Measurements from ENCODE around the gene POLA1. TPM values are rescaled to one million over a fixed set of nuclear protein-coding genes. Genes with fewer than 3 reads are reported as not detected.

POLA1 gene
- total and polyA plus RNA-seq, 2 of the 4 experiments (the other 2 are of a cell fraction) = 4.0 to 15.1 TPM

GRCh38 chrX:24668111-24668510 lies 25.6 kb upstream of the POLA1 start:
- Histone ChIP-seq H2BK15ac (ENCODE audit: low read depth, low read length) (no peak overlapping the region), H3K23ac (ENCODE audit: low read depth, low read length) (no peak overlapping the region), H3K9ac (ENCODE audit: low read depth, low read length) (no peak overlapping the region), H3K79me1 (ENCODE audit: low read depth in 1 of 2, low read length in 2 of 2) (no peaks in the 10 kb centered on the region), H3K36me3 (ENCODE audit: control insufficient read depth, insufficient read depth, low read length) (no peaks in the 10 kb centered on the region), H2AK5ac (ENCODE audit: low read depth, low read length) (no peak overlapping the region), H3K27me3 (ENCODE audit: control insufficient read depth, insufficient read depth, low read length) (peaks cover 3% of the 10 kb centered on the region; the same call in 1 of the 2 replicates), H4K5ac (ENCODE audit: low read depth, low read length) (no peak overlapping the region), H2AFZ (replicated peaks; ENCODE audit: low read length, poor library complexity) (no peak overlapping the region), H2AK9ac (replicated peaks; ENCODE audit: low read depth, low read length, poor library complexity) (no peak overlapping the region), H4K8ac (ENCODE audit: low read depth in 2 of 2, low read length in 2 of 2) (no peak overlapping the region), H3K4ac (ENCODE audit: low read depth, low read length) (no peak overlapping the region), H3K18ac (ENCODE audit: low read depth, low read length) (no peak overlapping the region), H3K4me3 (ENCODE audit: insufficient read depth, low read depth, low read length) (no peak overlapping the region), H3K27ac (ENCODE audit: insufficient read depth, low read length) (no peak overlapping the region), H3K4me2 (ENCODE audit: low read depth, low read length) (no peak overlapping the region), H4K91ac (ENCODE audit: insufficient read depth, low read depth, low read length) (no peak overlapping the region), H3K4me1 (ENCODE audit: control insufficient read depth, insufficient read depth, low read length) (no peaks in the 10 kb centered on the region), H2BK20ac (ENCODE audit: low read depth, low read length) (no peak overlapping the region), H3K9me3 (ENCODE audit: control insufficient read depth, insufficient read depth, low read length) (no peaks in the 10 kb centered on the region), H2BK120ac (ENCODE audit: low read depth, low read length) (no peak overlapping the region), H2BK5ac (ENCODE audit: low read depth, low read length, poor library complexity, severe bottlenecking) (no peak overlapping the region), H3K14ac (replicated peaks; ENCODE audit: low read depth, low read length) (no peak overlapping the region), H4K20me1 (ENCODE audit: insufficient read depth, low read length) (no peaks in the 10 kb centered on the region), H3K9me1 (ENCODE audit: insufficient read depth, low read length) (no peaks in the 10 kb centered on the region), H3K56ac (ENCODE audit: extremely low read depth, insufficient read depth, low read length) (no peak overlapping the region)
- BruUV-seq (replicated peaks) = no TSS peak
- ATAC-seq (ENCODE audit: low read depth) (no peak), DNase-seq (no peak)
- in situ Hi-C loops (cut with MboI; ENCODE audit: low sequenced_read_pairs) = no loop called here
- ChIA-PET POLR2A (ENCODE audit: unreplicated experiment) (no interaction called here), CTCF (interaction anchor here (0.7 kb wide), 1 partner anchor 171 kb away, joined by 4 read pairs; no protein-coding TSS in a partner anchor)
- no CpG with 5 or more reads among the region's 3 CpGs for WGBS, 2 experiments (ENCODE audit: extremely low coverage in 2 of 2, insufficient read length in 1 of 2)
- TF ChIP-seq, protein P1, sequence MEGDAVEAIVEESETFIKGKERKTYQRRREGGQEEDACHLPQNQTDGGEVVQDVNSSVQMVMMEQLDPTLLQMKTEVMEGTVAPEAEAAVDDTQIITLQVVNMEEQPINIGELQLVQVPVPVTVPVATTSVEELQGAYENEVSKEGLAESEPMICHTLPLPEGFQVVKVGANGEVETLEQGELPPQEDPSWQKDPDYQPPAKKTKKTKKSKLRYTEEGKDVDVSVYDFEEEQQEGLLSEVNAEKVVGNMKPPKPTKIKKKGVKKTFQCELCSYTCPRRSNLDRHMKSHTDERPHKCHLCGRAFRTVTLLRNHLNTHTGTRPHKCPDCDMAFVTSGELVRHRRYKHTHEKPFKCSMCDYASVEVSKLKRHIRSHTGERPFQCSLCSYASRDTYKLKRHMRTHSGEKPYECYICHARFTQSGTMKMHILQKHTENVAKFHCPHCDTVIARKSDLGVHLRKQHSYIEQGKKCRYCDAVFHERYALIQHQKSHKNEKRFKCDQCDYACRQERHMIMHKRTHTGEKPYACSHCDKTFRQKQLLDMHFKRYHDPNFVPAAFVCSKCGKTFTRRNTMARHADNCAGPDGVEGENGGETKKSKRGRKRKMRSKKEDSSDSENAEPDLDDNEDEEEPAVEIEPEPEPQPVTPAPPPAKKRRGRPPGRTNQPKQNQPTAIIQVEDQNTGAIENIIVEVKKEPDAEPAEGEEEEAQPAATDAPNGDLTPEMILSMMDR (conservative IDR thresholded peaks at IDR 0.05; ENCODE audit: low read depth, low read length) = no peak
- TF ChIP-seq BHLHE40 (IDR thresholded peaks at IDR 0.05; ENCODE audit: low read depth, low read length) = no peak
- TF ChIP-seq CEBPB (IDR thresholded peaks at IDR 0.05; ENCODE audit: low read depth, low read length) = no peak
- no peak for TF ChIP-seq ELK1 (IDR thresholded peaks at IDR 0.05; ENCODE audit: borderline replicate concordance, low read depth, low read length)
- TF ChIP-seq NFE2L2 (IDR thresholded peaks at IDR 0.05; ENCODE audit: low read depth, low read length) = no peak
- TF ChIP-seq SMC3 (IDR thresholded peaks at IDR 0.05; ENCODE audit: low read depth, low read length) = no peak
- no peak for TF ChIP-seq POLR2A (IDR thresholded peaks at IDR 0.05; ENCODE audit: low read depth, low read length)
- no peak for TF ChIP-seq RCOR1 (IDR thresholded peaks at IDR 0.05; ENCODE audit: insufficient replicate concordance, low read length)
- intact Hi-C loops (cut with micrococcal nuclease) = no loop called here
- dilution Hi-C loops (cut with HindIII; ENCODE audit: low sequenced_read_pairs, unreplicated experiment) = no loop called here

Measured in IMR-90 (cell line).